Ovary (tissue), 9 donors: ENCODE data around the gene ODC1. TPM values are rescaled to one million over a fixed set of nuclear protein-coding genes. Genes with fewer than 3 reads are reported as not detected.

Source experiments
- DNase-seq, 5 donors: peaks; one replicate each; pipeline ENCODE4 v3.0.0-alpha.2; 2019 to 2020
- H3K27ac ChIP-seq, 2 donors: fragments of 200-600 bp; one replicate each; pipeline versions ENCODE4 v1.5.1 to v1.8.0; 2019 to 2022
- H3K27me3 ChIP-seq: fragments of 200-600 bp; one replicate; pipeline ENCODE4 v1.8.0; 2022
- H3K36me3 ChIP-seq: fragments of 200-600 bp; sonication (generic); one replicate; pipeline ENCODE4 v1.5.1; 2019
- H3K4me1 ChIP-seq: one replicate; pipeline ENCODE4 v1.8.1; 2013; ENCODE audit warnings: mild to moderate bottlenecking, moderate library complexity; ENCODE audit not compliant: insufficient read depth
- H3K4me3 ChIP-seq: fragments of 200-600 bp; sonication (generic); one replicate; pipeline ENCODE4 v1.5.1; 2017
- H3K9me3 ChIP-seq, 2 donors: fragments of 200-600 bp in 1 of 2; sonication (generic) in 1 of 2; one replicate each; pipeline versions ENCODE4 v1.5.1 to v1.8.1; 2013 to 2019; ENCODE audit warnings: mild to moderate bottlenecking in 1 of 2, moderate library complexity in 1 of 2
- CTCF ChIP-seq, 3 donors: fragments of 450-650 bp in 2 of 3; fragments of 200-600 bp in 1 of 3; IDR thresholded peaks; one replicate each; pipeline versions ENCODE4 v1.5.1 to v1.8.0; 2016 to 2022; ENCODE audit warnings: antibody characterized with exemption in 3 of 3, mild to moderate bottlenecking in 1 of 3
- EP300 ChIP-seq: sonication (generic); formaldehyde crosslinking; IDR thresholded peaks from one replicate; pipeline ENCODE4 v1.6.1; 2017; ENCODE audit warnings: antibody characterized with exemption
- POLR2A ChIP-seq: fragments of 450-650 bp; IDR thresholded peaks from one replicate; pipeline ENCODE4 v1.6.1; 2017; ENCODE audit warnings: antibody characterized with exemption, mild to moderate bottlenecking, moderate library complexity
- WGBS, 3 donors: extraction: QIAGEN DNeasy Blood & Tissue Kit in 1 of 3; methylation state at CpG; one replicate each; pipeline versions ENCODE4 v1.1.5 to v1.1.7; 2013 to 2017; 5-methylcytosine and 5-hydroxymethylcytosine counted together
- intact Hi-C, 4 donors: fragments of 100-400 bp; cut with DNase I; formaldehyde crosslinking; loops; one replicate each; pipeline versions ENCODE4 v1.11.0 to v1.15.1; 2022 to 2023
- polyA plus RNA-seq, 2 donors: library from polyadenylated mRNA; stranded (reverse); fragments of 200-250 nt in 1 of 2; fragments of 350-450 nt in 1 of 2; fragmentation: Illumina TruSeq in 1 of 2; extraction: RNeasy Lipid Tissue Mini Kit (QIAGEN cat#74804) in 1 of 2; gene quantifications; one replicate each; pipeline ENCODE4 v1.2.3, GENCODE V29; 2013 to 2014
- total RNA-seq, 7 donors: library from RNA; depleted of rRNA in 2 of 7; stranded (reverse); fragments of >200 nt in 2 of 7; fragmentation: NEBNext Ultra II Directional in 3 of 7; extraction: Animal tissue kit (Norgen Biotek cat#: 25700) in 3 of 7; gene quantifications; one replicate each; pipeline versions ENCODE4 v1.1.0 to v1.2.4, GENCODE V29; 2016 to 2023
- donor health status: DM: no; HTN: no; CAD: no; lungs with moderate emphysema.
- donor health status: DM: no; HTN: no; CAD: no.
- donor health status: Bipolar disorder and iron deficiency.
- donor health status: DM: yes; HTN: yes; CAD: no.
- donor health status: DM: no; HTN: no; CAD: no.
- donor health status: DM: yes; HTN: yes; CAD: no.

ODC1 gene
- total and polyA plus RNA-seq, 9 donors = 29.1 to 160 (median 55.7) TPM

GRCh38 chr2:10441948-10442347 is 6.2 kb downstream of the ODC1 start:
- Histone ChIP-seq H3K9me3 (no peaks in the 10 kb centered on the region), H3K4me3 (no peak overlapping the region), H3K36me3 (no peaks in the 10 kb centered on the region), H3K4me1 (no peaks in the 10 kb centered on the region), H3K27ac (no peak overlapping the region), H3K27me3 (no peaks in the 10 kb centered on the region)
- WGBS, 3 donors = 91 to 93% (median 91%) methylated on average over 8 of the region's 8 CpGs
- TF ChIP-seq CTCF (IDR thresholded peaks at IDR 0.05) = no peak
- TF ChIP-seq EP300 = no peak
- TF ChIP-seq POLR2A = no peak
- intact Hi-C loops = no loop called here
- DNase-seq = no peak

DNA sequence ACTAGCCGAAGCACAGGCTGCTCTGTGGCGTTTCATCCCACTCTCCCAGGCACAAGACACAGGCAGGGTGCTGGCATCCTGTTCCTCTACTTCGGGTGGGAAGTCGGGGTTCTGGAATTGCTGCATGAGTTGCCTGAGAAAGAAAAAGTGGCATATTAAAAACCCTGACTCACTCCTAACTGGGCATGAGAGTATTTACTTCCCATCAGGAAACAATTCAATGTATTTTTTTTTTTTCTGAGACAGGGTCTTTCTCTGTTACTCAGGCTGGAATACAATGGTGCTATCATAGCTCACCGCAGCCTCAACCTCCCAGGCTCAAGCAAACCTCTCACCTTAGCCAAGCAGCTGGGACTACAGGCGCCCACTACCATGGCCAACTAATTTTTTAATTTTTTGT is 7.4 kb downstream of the ODC1 start:
- no peak for DNase-seq
- intact Hi-C loops = no loop called here
- no peaks in the 10 kb centered on the region for H3K36me3 ChIP-seq
- H3K27ac ChIP-seq = no peak overlapping the region
- H3K9me3 ChIP-seq = no peaks in the 10 kb centered on the region
- no peaks in the 10 kb centered on the region for H3K27me3 ChIP-seq
- no peak overlapping the region for H3K4me3 ChIP-seq
- WGBS, 3 donors = 81 to 94% (median 91%) methylated on average over 6 of the region's 6 CpGs
- H3K4me1 ChIP-seq = no peaks in the 10 kb centered on the region
- TF ChIP-seq CTCF (IDR thresholded peaks at IDR 0.05) = no peak
- no peak for TF ChIP-seq POLR2A
- no peak for TF ChIP-seq EP300

DNA sequence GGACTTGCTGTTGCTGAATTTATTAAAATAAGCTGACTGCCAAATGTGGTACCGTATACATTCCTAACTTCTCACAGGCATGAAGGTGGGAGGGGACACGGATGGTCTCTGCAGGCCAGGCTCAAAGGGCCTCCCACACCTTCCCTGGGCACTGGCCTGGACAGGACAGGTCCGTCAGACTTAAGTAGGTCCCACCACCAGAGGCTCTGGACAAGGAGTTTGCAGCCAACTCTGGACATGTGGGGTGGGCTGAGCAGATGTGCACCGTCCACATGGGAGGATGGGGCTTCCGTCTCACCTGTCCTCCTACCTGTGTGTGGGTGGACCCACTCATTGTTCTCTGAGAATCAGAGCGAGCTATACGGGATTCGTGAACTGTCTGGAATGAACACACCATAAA is 8.2 kb downstream of the ODC1 start:
- intact Hi-C loops = loop anchor here in 3 of 4 donors (5.0 to 10.0 kb wide), 5 partner anchors 215 to 625 kb away; partner anchors contain the start of gene RRM2 (in 2 of the 3)
- Histone ChIP-seq H3K9me3 (no peaks in the 10 kb centered on the region), H3K36me3 (no peaks in the 10 kb centered on the region), H3K4me1 (no peaks in the 10 kb centered on the region), H3K27ac (no peak overlapping the region), H3K27me3 (no peaks in the 10 kb centered on the region), H3K4me3 (no peak overlapping the region)
- WGBS, 3 donors = 83 to 91% (median 86%) methylated on average over 8 of the region's 8 CpGs
- TF ChIP-seq POLR2A (no peak), EP300 (no peak), CTCF (IDR thresholded peaks at IDR 0.05) (no peak)
- no peak for DNase-seq

GRCh38 chr2:10439185-10439879 is 8.8 kb downstream of the ODC1 start:
- no peak for DNase-seq
- H3K9me3 ChIP-seq = no peaks in the 10 kb centered on the region
- no peak overlapping the region for H3K27ac ChIP-seq
- intact Hi-C loops = loop anchor here in 3 of 4 donors (5.0 to 10.0 kb wide), 5 partner anchors 215 to 625 kb away; partner anchors contain the start of gene RRM2 (in 2 of the 3)
- TF ChIP-seq EP300 (no peak), CTCF (IDR thresholded peaks at IDR 0.05) (no peak), POLR2A (no peak)
- no peak overlapping the region for H3K4me3 ChIP-seq
- H3K4me1 ChIP-seq = no peaks in the 10 kb centered on the region
- H3K36me3 ChIP-seq = no peaks in the 10 kb centered on the region
- H3K27me3 ChIP-seq = no peaks in the 10 kb centered on the region
- 68 to 69% (median 68%) methylated on average over 11 of the region's 11 CpGs for WGBS, 3 donors
